HCT116 (cell line): ENCODE results near the gene SLC16A3. TPM values are rescaled to one million over a fixed set of nuclear protein-coding genes. Genes with fewer than 3 reads are reported as not detected.
A peak's percentile ranks its signal among the peaks of the same experiment; 100 is the strongest.

ENCODE experiments used
- ATAC-seq: fragments of 200-7000 bp; cut with Tn5 transposase; 2 replicates; pipeline ENCODE4 v1.9.1; 2020; ENCODE audit warnings: mild to moderate bottlenecking, moderate library complexity
- BruUV-seq: library from RNA; stranded (reverse); fragments of 400-500 nt; replicated peaks from 2 replicates; lab custom pipeline; 2021; lab: Mats Ljungman, UMichigan
- CTCF ChIA-PET: fragments of 300-600 bp; sonication (Branson Sonifier 250); formaldehyde crosslinking; loops from one replicate; lab custom pipeline; 2021; ENCODE audit warnings: antibody characterized with exemption; lab: Charles Lee
- POLR2A ChIA-PET: fragments of 300-600, 350-600 bp; sonication (Branson Sonifier 250); formaldehyde crosslinking; loops from one replicate; lab custom pipeline; 2021; ENCODE audit warnings: antibody characterized with exemption; lab: Charles Lee
- RAD21 ChIA-PET, 2 experiments: fragments of 300-600 bp; sonication (Branson Sonifier 250); formaldehyde crosslinking; loops; one replicate each; lab custom pipeline; 2023; ENCODE audit warnings: low total read pairs in 2 of 2; ENCODE audit not compliant: uncharacterized antibody in 2 of 2, unreplicated experiment in 2 of 2, low non-redundant PET in 1 of 2; lab: Charles Lee
- DNase-seq: peaks from one replicate; pipeline ENCODE4 v3.0.0-alpha.2; 2010; ENCODE audit warnings: low read depth, low spot score
- H2AFZ ChIP-seq: fragments of 200-600 bp; shearing (Covaris generic), sonication (generic); 2 replicates; pipeline ENCODE4 v1.6.1; 2017; ENCODE audit warnings: low read depth, mixed run types, mixed read lengths, antibody characterized with exemption, low read length; ENCODE audit not compliant: poor library complexity, severe bottlenecking
- H3K27ac ChIP-seq: 2 replicates; pipeline ENCODE4 v1.5.1; 2012; ENCODE audit warnings: low read depth, low read length
- H3K27me3 ChIP-seq: fragments of 200-600 bp; sonication (generic); 2 replicates; pipeline ENCODE4 v1.6.1; 2016; ENCODE audit warnings: mixed run types, low read length, mixed read lengths; ENCODE audit not compliant: insufficient read depth
- H3K36me3 ChIP-seq, 2 experiments: fragments of 200-500 bp in 1 of 2; fragments of 200-600 bp in 1 of 2; sonication (Bioruptor generic) in 1 of 2; sonication (generic) in 1 of 2; 2 replicates each; pipeline versions ENCODE4 v1.5.1 to v1.6.1; 2014 to 2016; ENCODE audit warnings: low read length in 2 of 2, inconsistent platforms in 1 of 2, mixed read lengths in 1 of 2, mixed run types in 1 of 2; ENCODE audit not compliant: insufficient read depth in 2 of 2, control insufficient read depth in 1 of 2
- H3K4me1 ChIP-seq, 2 experiments: fragments of 200-600 bp in 1 of 2; sonication (generic) in 1 of 2; 2 replicates each; pipeline versions ENCODE4 v1.5.1 to v1.6.1; 2012 to 2017; ENCODE audit warnings: low read length in 2 of 2, inconsistent platforms in 1 of 2, mild to moderate bottlenecking in 1 of 2, mixed read lengths in 1 of 2, mixed run types in 1 of 2, moderate library complexity in 1 of 2; ENCODE audit not compliant: insufficient read depth in 2 of 2, control insufficient read depth in 1 of 2
- H3K4me2 ChIP-seq: fragments of 200-600 bp; sonication (generic); 2 replicates; pipeline ENCODE4 v1.6.1; 2017; ENCODE audit warnings: mixed run types, low read length, mixed read lengths
- H3K4me3 ChIP-seq, 2 experiments: fragments of 200-600 bp in 1 of 2; sonication (generic) in 1 of 2; replicated peaks in 1 of 2; 2 replicates each; pipeline ENCODE4 v1.5.1; 2011 to 2016; ENCODE audit warnings: low read length in 2 of 2, control low read depth in 1 of 2, low read depth in 1 of 2, mild to moderate bottlenecking in 1 of 2, mixed read lengths in 1 of 2, mixed run types in 1 of 2
- H3K79me2 ChIP-seq: fragments of 200-600 bp; sonication (generic); 2 replicates; pipeline ENCODE4 v1.6.1; 2017; ENCODE audit warnings: mild to moderate bottlenecking, mixed run types, low read length, moderate library complexity, mixed read lengths; ENCODE audit not compliant: insufficient read depth
- H3K9ac ChIP-seq: fragments of 200-600 bp; sonication (generic); 2 replicates; pipeline ENCODE4 v1.6.1; 2016; ENCODE audit warnings: low read length, mixed read lengths
- H3K9me2 ChIP-seq: fragments of 200-600 bp; sonication (generic), shearing (Covaris generic); 2 replicates; pipeline ENCODE4 v1.6.1; 2017; ENCODE audit warnings: mixed run types, mild to moderate bottlenecking, moderate library complexity; ENCODE audit not compliant: insufficient read depth
- H3K9me3 ChIP-seq, 2 experiments: fragments of 200-500 bp in 1 of 2; fragments of 200-600 bp in 1 of 2; sonication (Bioruptor generic) in 1 of 2; sonication (generic) in 1 of 2; 2 replicates each; pipeline ENCODE4 v1.6.1; 2014 to 2017; ENCODE audit warnings: low read length in 2 of 2, mixed read lengths in 2 of 2, inconsistent platforms in 1 of 2, low read depth in 1 of 2, mild to moderate bottlenecking in 1 of 2, mixed run types in 1 of 2, moderate library complexity in 1 of 2; ENCODE audit not compliant: control insufficient read depth in 1 of 2, insufficient read depth in 1 of 2
- H4K20me1 ChIP-seq: fragments of 200-600 bp; sonication (generic), shearing (Covaris generic); 2 replicates; pipeline ENCODE4 v1.6.1; 2017; ENCODE audit warnings: mixed run types, mild to moderate bottlenecking, moderate library complexity; ENCODE audit not compliant: insufficient read depth
- CEBPB ChIP-seq: IDR thresholded peaks from 2 replicates; pipeline ENCODE4 v1.6.1; 2012; ENCODE audit warnings: low read depth
- ELF1 ChIP-seq: IDR thresholded peaks from 2 replicates; pipeline ENCODE4 v1.6.1; 2012; ENCODE audit warnings: low read depth, borderline replicate concordance
- EZH2 ChIP-seq: fragments of 200-600 bp; sonication (generic); IDR thresholded peaks from 2 replicates; pipeline ENCODE4 v1.6.1; 2017; ENCODE audit warnings: antibody characterized with exemption, mixed run types
- JUND ChIP-seq: IDR thresholded peaks from 2 replicates; pipeline ENCODE4 v1.6.1; 2012
- POLR2AphosphoS5 ChIP-seq: IDR thresholded peaks from 2 replicates; pipeline ENCODE4 v1.6.1; 2011; ENCODE audit warnings: mild to moderate bottlenecking, low read depth, low read length, moderate library complexity
- RAD21 ChIP-seq: IDR thresholded peaks from 2 replicates; pipeline ENCODE4 v1.6.1; 2012; ENCODE audit warnings: low read depth, mild to moderate bottlenecking
- REST ChIP-seq: IDR thresholded peaks from 2 replicates; pipeline ENCODE4 v1.6.1; 2012; ENCODE audit warnings: low read depth
- SIN3A ChIP-seq: IDR thresholded peaks from 2 replicates; pipeline ENCODE4 v1.6.1; 2012; ENCODE audit warnings: low read depth
- SP1 ChIP-seq: IDR thresholded peaks from 2 replicates; pipeline ENCODE4 v1.6.1; 2012; ENCODE audit warnings: low read depth
- SRF ChIP-seq: IDR thresholded peaks from 2 replicates; pipeline ENCODE4 v1.6.1; 2012; ENCODE audit warnings: low read depth
- TCF7L2 ChIP-seq: IDR thresholded peaks from 2 replicates; pipeline ENCODE4 v1.7.0; 2011; ENCODE audit warnings: borderline replicate concordance, inconsistent platforms; ENCODE audit not compliant: insufficient read depth, insufficient read length; ENCODE audit errors: extremely low read depth
- ZFX ChIP-seq: fragments of 450-650 bp; IDR thresholded peaks from 2 replicates; pipeline ENCODE4 v1.6.1; 2017
- ZNF274 ChIP-seq: fragments of 200-500 bp; sonication (Bioruptor generic); IDR thresholded peaks from 2 replicates; pipeline ENCODE4 v1.6.1; 2014; ENCODE audit warnings: mild to moderate bottlenecking, low read depth, low read length, inconsistent platforms
- intact Hi-C: fragments of 100-400 bp; cut with micrococcal nuclease; formaldehyde crosslinking; loops from 2 replicates; pipeline ENCODE4 v1.10.0; 2022
- total RNA-seq: library from RNA; stranded (reverse); gene quantifications from one replicate; pipeline ENCODE4 v1.2.1, GENCODE V29; 2021; ENCODE audit not compliant: unreplicated experiment
- TF ChIP-seq, protein P1 (sequence below): IDR thresholded peaks from 2 replicates; pipeline ENCODE4 v1.6.1; 2011; ENCODE audit warnings: mild to moderate bottlenecking, low read length, moderate library complexity; ENCODE audit not compliant: insufficient replicate concordance; ENCODE audit errors: extremely low read depth
- TF ChIP-seq, protein P2 (sequence below), 3 experiments: fragments of 200-600 bp in 1 of 3; sonication (generic) in 1 of 3; IDR thresholded peaks in 2 of 3; conservative IDR thresholded peaks in 1 of 3; 2 replicates each; pipeline ENCODE4 v1.5.1; 2012 to 2017; ENCODE audit warnings: low read depth in 2 of 3, low read length in 2 of 3, antibody characterized with exemption in 1 of 3, borderline replicate concordance in 1 of 3, control low read depth in 1 of 3, mild to moderate bottlenecking in 1 of 3, mixed read lengths in 1 of 3, mixed run types in 1 of 3, moderate library complexity in 1 of 3; ENCODE audit not compliant: insufficient read depth in 1 of 3

Gene SLC16A3
- total RNA-seq, 1 experiment from 2014 or later = 445 TPM

DNA sequence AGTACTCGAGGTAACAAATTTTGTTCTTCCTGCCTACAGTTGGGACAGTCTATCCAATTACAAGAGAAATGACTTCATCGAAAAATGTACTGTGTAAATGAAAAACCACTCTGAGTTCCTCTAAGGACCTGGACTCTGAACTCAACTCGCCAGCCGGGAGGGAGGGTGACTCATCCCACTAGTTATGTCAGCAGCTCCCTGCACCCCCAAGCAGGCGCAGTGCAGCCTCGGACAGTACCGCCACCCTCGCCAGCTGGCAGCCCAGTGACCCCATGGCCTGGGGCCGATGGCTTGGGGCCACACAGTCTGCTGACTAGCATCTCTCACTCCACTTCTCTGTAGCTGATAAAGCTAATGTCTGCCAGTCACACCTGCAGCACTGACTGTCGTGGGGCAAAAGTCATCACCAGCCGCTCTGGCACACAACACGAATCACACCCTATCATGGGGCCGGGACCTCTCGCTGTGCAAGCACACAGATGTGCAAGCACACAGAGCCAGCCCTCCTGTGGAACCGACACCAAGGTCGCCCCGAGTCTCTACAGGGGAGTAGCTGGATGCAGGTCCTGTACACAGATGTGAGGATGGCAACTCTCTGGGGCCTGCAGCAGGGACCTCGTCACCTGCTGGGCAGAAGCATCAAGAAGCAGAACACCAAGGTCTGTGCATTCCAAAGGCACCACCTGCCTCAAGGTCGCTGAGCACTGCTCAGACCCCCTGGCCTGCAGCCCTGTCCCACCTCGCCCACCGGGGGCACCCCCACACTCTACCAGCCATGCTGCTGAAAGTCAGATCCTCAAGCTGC lies 38.9 kb downstream of the SLC16A3 start (continued):
- TF ChIP-seq, protein P1, sequence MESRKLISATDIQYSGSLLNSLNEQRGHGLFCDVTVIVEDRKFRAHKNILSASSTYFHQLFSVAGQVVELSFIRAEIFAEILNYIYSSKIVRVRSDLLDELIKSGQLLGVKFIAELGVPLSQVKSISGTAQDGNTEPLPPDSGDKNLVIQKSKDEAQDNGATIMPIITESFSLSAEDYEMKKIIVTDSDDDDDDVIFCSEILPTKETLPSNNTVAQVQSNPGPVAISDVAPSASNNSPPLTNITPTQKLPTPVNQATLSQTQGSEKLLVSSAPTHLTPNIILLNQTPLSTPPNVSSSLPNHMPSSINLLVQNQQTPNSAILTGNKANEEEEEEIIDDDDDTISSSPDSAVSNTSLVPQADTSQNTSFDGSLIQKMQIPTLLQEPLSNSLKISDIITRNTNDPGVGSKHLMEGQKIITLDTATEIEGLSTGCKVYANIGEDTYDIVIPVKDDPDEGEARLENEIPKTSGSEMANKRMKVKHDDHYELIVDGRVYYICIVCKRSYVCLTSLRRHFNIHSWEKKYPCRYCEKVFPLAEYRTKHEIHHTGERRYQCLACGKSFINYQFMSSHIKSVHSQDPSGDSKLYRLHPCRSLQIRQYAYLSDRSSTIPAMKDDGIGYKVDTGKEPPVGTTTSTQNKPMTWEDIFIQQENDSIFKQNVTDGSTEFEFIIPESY = no peak
- TF ChIP-seq SP1 (peak; percentile 44), SIN3A (no peak), RAD21 (no peak), TCF7L2 (no peak)

GRCh38 chr17:82269138-82269881 lies 40.5 kb downstream of the SLC16A3 start:
- no peak for ATAC-seq
- Histone ChIP-seq H4K20me1 (peaks cover 44% of the 10 kb centered on the region; the same call in 1 of the 2 replicates), H3K79me2 (peaks cover 89% of the 10 kb centered on the region), H2AFZ (no peak overlapping the region), H3K4me1 (peaks cover 30 to 61% of the 10 kb centered on the region in 2 experiments), H3K9me3 (no peaks in the 10 kb centered on the region), H3K9me2 (no peaks in the 10 kb centered on the region), H3K27ac (peak overlapping the region; percentile 6; the same call in 1 of the 2 replicates), H3K27me3 (no peaks in the 10 kb centered on the region), H3K4me3 (no peak overlapping the region), H3K36me3 (peaks cover 33 to 51% of the 10 kb centered on the region in 2 experiments), H3K9ac (0 out of 2 replicates have a peak overlapping the region, but pooled peaks have one; percentile 28), H3K4me2 (peak overlapping the region; percentile 74; the same call in 1 of the 2 replicates)
- ChIA-PET POLR2A (no interaction called here), RAD21 (no interaction called here), CTCF (no interaction called here)
- BruUV-seq = no TSS peak
- DNase-seq = no peak
- intact Hi-C loops = no loop called here
- TF ChIP-seq EZH2 (no peak), REST (no peak), SIN3A (no peak), ZNF274 (no peak), ELF1 (no peak), SRF (no peak), JUND (no peak), CEBPB (no peak), RAD21 (no peak), POLR2AphosphoS5 (no peak; the same call in 1 of the 2 replicates), SP1 (no peak), ZFX (no peak)
- TF ChIP-seq, protein P2, sequence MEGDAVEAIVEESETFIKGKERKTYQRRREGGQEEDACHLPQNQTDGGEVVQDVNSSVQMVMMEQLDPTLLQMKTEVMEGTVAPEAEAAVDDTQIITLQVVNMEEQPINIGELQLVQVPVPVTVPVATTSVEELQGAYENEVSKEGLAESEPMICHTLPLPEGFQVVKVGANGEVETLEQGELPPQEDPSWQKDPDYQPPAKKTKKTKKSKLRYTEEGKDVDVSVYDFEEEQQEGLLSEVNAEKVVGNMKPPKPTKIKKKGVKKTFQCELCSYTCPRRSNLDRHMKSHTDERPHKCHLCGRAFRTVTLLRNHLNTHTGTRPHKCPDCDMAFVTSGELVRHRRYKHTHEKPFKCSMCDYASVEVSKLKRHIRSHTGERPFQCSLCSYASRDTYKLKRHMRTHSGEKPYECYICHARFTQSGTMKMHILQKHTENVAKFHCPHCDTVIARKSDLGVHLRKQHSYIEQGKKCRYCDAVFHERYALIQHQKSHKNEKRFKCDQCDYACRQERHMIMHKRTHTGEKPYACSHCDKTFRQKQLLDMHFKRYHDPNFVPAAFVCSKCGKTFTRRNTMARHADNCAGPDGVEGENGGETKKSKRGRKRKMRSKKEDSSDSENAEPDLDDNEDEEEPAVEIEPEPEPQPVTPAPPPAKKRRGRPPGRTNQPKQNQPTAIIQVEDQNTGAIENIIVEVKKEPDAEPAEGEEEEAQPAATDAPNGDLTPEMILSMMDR (IDR thresholded peaks at IDR 0.05 in 2 of 3, conservative IDR thresholded peaks at IDR 0.05 in 1 of 3; ENCODE audit: borderline replicate concordance in 1 of 3, insufficient read depth in 1 of 3, low read depth in 2 of 3, low read length in 2 of 3) = no peak
